HG03108 (cell line): ENCODE data around the gene FNDC11.

Experiments
- ATAC-seq: cut with Tn5 transposase; IDR thresholded peaks from one replicate; pipeline ENCODE4 v1.9.1; 2021; ENCODE audit warnings: moderate library complexity; ENCODE audit not compliant: unreplicated experiment

The FNDC11 gene

DNA sequence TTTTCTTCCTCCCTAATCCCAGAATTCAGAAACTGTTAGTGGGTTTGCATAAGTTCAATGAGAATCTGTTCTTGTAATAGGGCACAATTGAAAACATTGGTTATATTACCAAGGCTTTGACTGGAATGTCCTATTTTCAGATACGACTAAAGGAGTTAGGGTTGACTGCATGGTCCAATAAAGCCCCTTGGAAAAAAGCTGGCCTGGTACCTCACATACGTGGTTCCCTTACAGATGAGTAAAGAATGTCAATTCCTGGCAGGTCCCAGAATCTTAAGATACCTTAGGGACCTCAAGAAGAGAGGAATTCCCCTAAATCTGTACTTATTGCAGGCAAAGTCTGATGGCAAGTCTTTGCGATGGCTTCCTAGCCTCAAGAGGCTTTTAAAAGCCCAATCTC is 28.8 kb upstream of the FNDC11 start:
- no peak for ATAC-seq

DNA sequence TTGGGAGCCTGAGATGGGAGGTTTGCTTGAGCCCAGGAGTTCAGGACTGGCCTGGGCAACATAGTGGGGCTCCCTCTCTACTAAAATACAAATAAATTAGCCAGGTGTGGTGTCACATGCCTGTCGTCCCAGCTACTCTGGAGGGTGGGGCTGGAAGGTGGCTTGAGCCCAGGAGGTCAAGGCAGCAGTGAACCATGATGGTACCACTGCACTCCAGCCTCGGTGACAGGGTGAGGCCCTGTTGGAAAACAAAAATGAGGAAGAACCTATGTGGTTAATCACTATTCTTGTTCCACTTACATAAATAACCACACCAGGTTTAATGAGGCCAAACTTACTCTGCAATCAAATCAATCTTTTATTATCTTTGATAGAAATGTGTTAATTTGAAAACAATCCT is 28.0 kb upstream of the FNDC11 start:
- no peak for ATAC-seq

DNA sequence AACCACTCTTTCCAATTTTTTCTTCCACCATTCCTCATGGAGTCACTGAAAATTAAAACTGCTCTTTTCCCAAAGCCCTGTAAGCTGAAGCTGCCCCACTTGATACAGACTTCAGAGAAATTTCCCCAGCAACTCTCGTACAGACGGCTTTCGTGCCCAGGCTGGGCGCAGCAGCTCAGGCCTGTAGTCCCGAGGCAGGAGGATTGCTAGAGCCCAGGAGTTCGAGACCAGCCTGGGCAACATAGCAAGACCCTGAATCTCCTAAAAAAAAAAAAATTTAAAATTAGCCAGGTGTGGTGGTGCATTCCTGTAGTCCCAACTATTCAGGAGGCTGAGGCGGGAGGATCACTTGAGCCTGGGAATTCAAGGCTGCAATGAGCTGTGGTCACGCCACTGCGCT is 26.8 kb upstream of the FNDC11 start:
- ATAC-seq = no peak

DNA sequence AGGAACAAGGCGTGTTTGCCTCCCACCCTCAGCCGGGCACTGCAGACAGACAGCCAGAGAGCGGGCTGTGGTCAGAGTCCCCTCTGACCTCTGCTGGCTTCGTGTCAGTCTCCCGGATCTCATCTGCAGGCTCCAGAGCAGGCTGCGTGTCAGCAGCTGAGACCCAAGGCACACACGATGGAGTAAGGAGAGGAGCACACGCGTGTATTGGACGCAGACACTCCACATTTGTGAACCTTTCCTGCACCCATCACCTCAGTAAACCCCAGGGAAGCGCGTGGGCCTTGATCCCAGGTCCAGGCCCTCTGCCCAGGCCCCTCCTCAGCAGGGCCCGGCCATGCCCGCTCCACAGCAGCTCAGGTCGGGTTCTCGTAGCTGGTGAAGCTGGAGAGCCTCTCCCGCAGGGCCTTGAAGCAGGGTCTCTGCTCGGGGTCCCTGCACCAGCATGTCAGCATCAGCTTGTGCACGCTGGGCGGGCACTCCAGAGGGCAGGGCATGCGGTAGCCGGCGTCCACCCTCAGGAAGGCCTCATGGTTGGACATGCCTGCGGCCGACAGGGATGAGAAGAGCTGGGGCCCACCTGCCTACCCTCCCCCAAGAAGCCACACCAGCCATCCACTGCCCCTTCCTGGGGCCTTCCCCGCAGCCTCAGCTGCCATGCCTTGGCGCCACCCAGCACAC is 24.6 kb upstream of the FNDC11 start:
- no peak for ATAC-seq

- no peak for ATAC-seq
Measured at GRCh38 chr20:63529861-63530787, 23.8 kb upstream of the FNDC11 start.

GRCh38 chr20:63530788-63531160 is 23.2 kb upstream of the FNDC11 start:
- ATAC-seq = no peak

DNA sequence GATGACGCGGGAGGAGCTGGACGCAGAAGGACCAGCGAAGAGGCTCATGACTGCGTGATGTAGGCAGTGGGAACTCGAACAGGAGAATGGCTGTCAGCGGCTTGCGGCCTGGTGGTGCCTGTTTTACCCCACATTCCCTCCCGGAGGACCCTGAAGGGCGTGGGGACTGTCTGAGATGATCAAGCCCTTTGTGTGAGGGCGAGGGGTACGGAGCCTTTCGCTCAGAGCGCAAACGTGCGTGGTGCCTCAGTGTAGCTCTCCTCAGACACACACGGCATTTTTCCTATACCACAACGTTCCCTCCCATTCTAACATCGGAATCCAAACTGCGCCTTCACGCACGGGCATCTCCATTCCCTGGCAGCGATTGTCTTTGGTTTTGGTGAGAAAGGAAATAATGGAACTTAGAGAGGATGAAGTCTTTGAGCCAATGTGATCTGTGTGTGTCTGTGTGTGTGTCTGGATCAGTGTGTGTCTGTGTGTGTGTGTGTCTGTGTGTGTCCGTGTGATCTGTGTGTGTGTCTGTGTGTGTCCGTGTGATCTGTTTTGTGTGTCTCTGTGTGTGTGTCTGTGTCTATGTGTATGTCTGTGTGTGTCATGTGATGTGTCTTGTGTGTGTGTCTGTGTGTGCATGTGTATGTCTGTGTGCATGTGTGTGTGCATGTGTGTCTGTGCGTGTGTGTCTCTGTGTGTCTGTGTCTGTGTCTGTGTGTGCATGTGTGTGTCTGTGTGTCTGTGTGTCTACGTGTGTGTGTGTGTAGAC is 22.1 kb upstream of the FNDC11 start:
- ATAC-seq = no peak

DNA sequence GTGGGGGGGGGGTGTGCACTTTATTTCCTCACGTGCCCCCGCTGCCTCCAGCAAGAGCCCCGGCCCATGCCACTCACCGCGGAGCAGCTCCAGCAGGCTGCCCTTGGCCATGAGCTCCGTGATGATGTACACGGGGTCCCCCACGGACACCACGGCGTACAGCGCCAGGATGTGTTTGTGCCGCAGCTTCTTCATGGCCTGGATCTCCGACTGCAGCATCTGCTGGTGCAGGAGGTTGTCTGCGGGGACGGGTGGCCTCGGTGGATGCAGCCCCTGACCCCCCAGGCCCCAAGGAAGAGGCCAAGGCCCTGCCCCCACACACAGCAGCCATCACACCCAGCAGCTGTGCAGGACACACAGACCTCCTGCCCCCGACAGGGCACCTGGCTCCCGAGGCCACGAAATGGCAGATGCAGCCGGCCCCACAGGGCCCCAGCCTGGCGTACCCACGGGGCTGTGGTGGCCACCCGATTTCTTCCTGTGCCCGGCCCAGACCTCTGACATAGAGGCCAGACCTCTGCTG is 21.4 kb upstream of the FNDC11 start:
- no peak for ATAC-seq

- ATAC-seq = no peak
Measured at GRCh38 chr20:63533388-63533787, 20.6 kb upstream of the FNDC11 start.

GRCh38 chr20:63533871-63534393 is 20.0 kb upstream of the FNDC11 start:
- no peak for ATAC-seq

DNA sequence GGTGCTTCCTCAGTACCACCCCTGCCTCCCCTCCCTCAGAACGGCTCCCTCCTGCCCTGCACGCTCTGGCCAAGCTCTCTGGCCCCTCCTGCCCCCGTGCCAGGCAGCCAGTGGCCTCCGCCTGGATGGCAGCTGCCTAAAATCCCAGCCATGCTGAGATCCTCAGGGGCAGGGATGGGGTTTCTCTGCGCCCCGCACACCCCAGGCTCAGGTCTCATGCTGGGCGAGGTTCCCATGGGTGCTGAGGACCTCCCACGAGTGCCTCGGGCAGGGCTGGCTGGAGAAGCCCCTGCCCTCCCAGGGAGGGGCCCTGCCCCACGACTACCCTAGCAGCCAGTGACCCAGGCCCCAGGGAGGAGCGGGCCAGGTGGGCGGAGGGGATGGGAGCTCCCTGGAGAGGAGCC is 19.5 kb upstream of the FNDC11 start:
- ATAC-seq = no peak

DNA sequence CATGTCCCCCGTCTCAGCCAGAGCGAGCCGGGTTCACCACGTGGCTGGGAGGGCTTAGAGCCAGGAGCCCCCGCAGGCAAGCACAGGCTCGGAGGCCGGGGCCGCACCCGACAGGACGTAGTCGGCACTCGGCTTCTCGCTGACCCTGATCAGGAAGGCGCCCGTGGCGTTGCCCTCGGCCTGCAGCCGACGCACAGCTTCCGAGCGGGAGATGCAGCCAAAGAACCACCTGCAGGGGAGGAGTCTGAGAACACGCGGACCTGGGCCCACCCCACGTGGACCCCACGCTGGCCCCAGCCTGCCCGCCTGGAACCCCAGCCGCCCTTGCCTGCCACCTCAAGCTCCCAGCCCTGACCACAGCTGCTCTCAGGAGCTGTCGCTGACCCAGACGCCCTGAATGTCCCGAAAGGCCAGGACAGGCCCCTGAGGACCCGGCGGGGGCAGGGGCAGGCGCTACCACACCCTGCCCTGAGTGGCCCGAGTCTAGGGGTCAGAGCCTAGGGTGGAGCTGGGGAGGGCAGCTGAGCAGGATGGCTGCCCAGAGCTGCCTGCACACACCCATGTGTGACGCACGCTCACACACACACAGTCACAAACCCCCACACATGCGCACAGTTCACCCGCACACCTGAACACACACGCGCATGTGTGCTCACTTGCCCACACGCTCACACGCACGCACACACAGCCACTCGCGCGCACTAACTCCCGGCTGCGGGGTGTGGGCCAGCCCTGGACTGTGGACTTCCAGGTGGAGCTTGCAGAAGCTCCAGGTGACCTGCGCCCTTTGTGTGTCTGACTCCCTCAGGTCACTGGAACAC is 18.9 kb upstream of the FNDC11 start:
- no peak for ATAC-seq

DNA sequence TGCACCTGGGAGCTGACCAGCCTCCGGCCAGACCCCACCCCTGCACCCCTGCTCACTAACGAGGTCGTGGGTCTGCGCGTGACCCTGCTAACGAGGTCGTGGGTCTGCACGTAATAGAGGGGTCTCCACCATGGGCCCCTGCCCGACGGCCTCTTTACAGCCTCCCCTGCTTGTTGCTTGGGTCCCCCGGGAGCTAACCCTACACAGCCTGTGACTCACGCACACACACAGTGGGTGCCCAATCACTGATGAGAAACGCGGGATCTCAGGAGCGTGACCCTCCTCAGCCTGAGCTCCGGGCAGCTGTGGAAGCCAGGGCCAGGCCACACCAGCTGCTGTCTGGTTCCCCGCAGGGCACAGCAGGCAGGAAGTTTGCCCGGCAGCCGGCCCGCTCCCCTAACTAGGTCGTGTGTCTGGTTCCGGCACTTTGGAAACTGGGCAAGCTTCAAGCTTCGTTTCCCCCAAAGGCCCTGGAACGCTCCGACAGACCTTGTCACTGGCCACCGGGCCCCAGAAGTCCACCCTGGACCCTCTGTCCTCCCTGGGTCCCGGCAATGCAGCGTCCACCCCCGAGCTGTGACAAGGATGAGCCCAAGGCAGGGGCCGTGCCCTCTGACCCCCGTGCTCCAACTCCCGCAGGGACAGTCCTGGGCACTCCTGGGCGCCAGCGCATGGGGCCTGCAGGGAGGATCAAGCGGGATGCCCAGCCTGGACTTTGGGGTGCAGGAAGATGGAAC is 17.6 kb upstream of the FNDC11 start:
- ATAC-seq = no peak

DNA sequence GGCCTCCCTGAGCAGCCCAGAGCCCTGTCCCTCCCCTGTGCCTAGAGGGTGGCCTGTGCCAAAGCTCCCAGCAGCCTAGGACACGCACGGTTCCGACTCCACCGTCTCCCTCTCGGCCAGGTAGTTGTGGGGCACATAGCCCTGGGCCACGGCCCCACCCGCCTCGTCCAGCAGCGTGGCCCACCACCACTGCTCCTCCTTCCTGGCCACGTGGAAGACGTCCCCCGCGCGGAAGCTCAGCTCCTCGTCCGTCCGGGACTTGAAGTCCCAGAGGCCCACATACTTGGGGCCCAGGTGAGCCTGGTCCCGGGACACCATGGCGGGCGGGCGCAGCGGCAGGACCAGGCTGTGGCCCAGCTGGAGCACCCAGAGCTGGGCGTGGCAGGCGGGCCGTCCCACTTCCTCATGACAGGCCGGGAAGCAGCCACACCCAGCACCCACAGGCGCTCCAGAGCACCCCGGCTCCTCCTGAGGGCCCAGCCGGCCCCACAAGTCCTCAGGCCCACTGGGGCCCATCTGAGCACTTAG is 16.9 kb upstream of the FNDC11 start, which contains the start of gene PTK6:
Gene PTK6 (minus strand): TSS at position 380 of the 528 bp plus-strand sequence. CDS start 62 bp downstream, at position 318.
- peak; percentile 7 for ATAC-seq

- ATAC-seq = peak; percentile 79
Measured at GRCh38 chr20:63537525-63538203, 16.3 kb upstream of the FNDC11 start.

DNA sequence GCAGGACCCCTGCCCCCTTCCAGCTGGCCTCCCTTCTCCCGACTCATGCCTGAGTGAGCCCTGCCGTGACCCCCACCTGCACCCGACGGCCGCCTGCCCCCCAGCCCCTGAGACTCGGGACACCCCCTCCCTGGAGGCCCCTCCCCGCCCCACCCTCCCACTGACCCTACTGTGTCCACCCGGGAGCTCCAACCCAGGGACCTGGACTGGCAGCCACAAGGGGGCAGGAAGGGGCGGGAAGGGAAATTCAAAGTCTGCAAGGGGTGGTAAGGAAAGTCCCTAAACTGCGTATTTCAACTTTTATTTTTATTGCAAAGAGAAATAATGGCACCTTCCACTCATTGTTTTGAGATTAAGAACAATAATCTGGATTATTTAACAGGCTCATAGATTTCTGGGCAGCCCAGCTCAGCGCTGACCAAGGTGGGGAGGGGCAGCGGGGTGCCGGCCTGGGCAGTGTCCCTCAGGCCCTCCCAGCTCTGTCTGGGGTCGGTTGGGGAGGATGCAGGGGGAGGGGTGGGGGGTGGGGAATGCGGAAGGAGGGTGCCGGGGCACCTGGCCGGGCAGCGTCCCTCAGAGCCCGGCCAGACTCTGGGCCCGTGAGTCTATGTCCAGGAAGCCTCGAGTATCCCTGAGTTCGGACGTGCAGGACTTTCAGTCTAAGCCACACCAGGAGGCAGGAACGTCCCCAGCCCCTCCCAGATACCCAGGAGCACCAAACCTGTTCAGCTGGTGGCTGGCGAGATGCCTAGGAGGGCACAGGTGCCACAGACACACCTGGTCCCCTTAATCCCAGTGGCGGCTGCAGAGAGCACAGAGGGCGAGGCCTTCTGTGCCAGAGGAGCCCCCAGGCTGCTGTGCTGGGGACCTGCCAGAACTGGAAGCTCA is 15.5 kb upstream of the FNDC11 start:
- ATAC-seq = no peak

DNA sequence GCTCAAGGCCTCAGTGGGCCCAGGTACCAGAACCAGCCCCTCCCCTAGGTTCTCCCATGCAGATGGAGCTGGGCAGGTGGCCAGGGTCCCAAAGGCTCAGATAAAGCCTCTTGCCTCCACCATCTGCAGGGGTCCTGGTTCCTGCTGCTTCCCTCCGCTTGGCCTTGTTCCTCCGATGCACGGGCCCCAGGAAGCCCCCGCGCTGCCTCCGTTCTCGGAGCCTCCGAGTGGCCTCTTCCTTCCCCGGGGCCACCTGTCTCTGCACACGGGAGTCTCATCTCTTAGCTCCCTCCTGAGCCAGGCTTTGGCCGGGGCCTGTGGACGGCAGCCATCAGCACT is 14.9 kb upstream of the FNDC11 start:
- ATAC-seq = no peak
